H9 (cell line): ENCODE data around the gene COQ8B. TPM values are rescaled to one million over a fixed set of nuclear protein-coding genes. Genes with fewer than 3 reads are reported as not detected.

Experiments
- DNase-seq: peaks from one replicate; pipeline ENCODE4 v3.0.0-alpha.2; 2017
- H2AFZ ChIP-seq: one replicate; pipeline ENCODE4 v1.6.1; 2013; ENCODE audit warnings: mild to moderate bottlenecking, low read length, control low read depth, moderate library complexity
- H2AK5ac ChIP-seq: 2 replicates; pipeline ENCODE4 v1.6.1; 2013; ENCODE audit warnings: low read length, control low read depth, mixed read lengths; ENCODE audit not compliant: insufficient read length
- H2BK120ac ChIP-seq: one replicate; pipeline ENCODE4 v1.6.1; 2013; ENCODE audit warnings: low read depth, mild to moderate bottlenecking, low read length, control low read depth, inconsistent platforms; ENCODE audit not compliant: poor library complexity, severe bottlenecking
- H2BK12ac ChIP-seq: 2 replicates; pipeline ENCODE4 v1.6.1; 2013; ENCODE audit warnings: low read length, control low read depth, mixed read lengths, low read depth; ENCODE audit not compliant: insufficient read length
- H2BK15ac ChIP-seq: 2 replicates; pipeline ENCODE4 v1.6.1; 2013; ENCODE audit warnings: low read depth, low read length, control low read depth
- H2BK20ac ChIP-seq: one replicate; pipeline ENCODE4 v1.6.1; 2013; ENCODE audit warnings: low read depth, mild to moderate bottlenecking, low read length, control low read depth, inconsistent platforms; ENCODE audit not compliant: poor library complexity, severe bottlenecking
- H2BK5ac ChIP-seq: 2 replicates; pipeline ENCODE4 v1.6.1; 2013; ENCODE audit warnings: low read length, control low read depth, mixed read lengths; ENCODE audit not compliant: insufficient read length
- H3K14ac ChIP-seq: 2 replicates; pipeline ENCODE4 v1.6.1; 2013; ENCODE audit warnings: low read length, control low read depth; ENCODE audit not compliant: insufficient read depth
- H3K18ac ChIP-seq: 2 replicates; pipeline ENCODE4 v1.6.1; 2013; ENCODE audit warnings: low read depth, mild to moderate bottlenecking, mixed read lengths, low read length, control low read depth; ENCODE audit not compliant: insufficient read length
- H3K23ac ChIP-seq: 2 replicates; pipeline ENCODE4 v1.6.1; 2013; ENCODE audit warnings: low read length, control low read depth, mixed read lengths, low read depth; ENCODE audit not compliant: insufficient read length
- H3K23me2 ChIP-seq: 2 replicates; pipeline ENCODE4 v1.6.1; 2013; ENCODE audit warnings: low read depth, mild to moderate bottlenecking, mixed read lengths, low read length, control low read depth; ENCODE audit not compliant: insufficient read length, poor library complexity, severe bottlenecking
- H3K27ac ChIP-seq: 2 replicates; pipeline ENCODE4 v1.5.1; 2013; ENCODE audit warnings: low read length, control low read depth, mixed read lengths, low read depth; ENCODE audit not compliant: insufficient read length
- H3K27me3 ChIP-seq: 2 replicates; pipeline ENCODE4 v1.6.1; 2013; ENCODE audit warnings: low read length, control low read depth, inconsistent platforms; ENCODE audit not compliant: insufficient read depth
- H3K4ac ChIP-seq: 2 replicates; pipeline ENCODE4 v1.6.1; 2013; ENCODE audit warnings: low read depth, mild to moderate bottlenecking, control low read depth, inconsistent platforms, low read length, moderate library complexity
- H3K4me1 ChIP-seq: 2 replicates; pipeline ENCODE4 v1.6.1; 2013; ENCODE audit warnings: low read length, control low read depth, inconsistent platforms; ENCODE audit not compliant: insufficient read depth
- H3K4me2 ChIP-seq: 2 replicates; pipeline ENCODE4 v1.6.1; 2013; ENCODE audit warnings: low read length, control low read depth, mixed read lengths; ENCODE audit not compliant: insufficient read length, insufficient read depth
- H3K56ac ChIP-seq: 2 replicates; pipeline ENCODE4 v1.6.1; 2013; ENCODE audit warnings: low read depth, mild to moderate bottlenecking, mixed read lengths, low read length, control low read depth; ENCODE audit not compliant: insufficient read length
- H3K79me1 ChIP-seq: 2 replicates; pipeline ENCODE4 v1.6.1; 2013; ENCODE audit warnings: low read depth, mild to moderate bottlenecking, moderate library complexity, low read length, control low read depth, inconsistent platforms; ENCODE audit not compliant: insufficient read depth, poor library complexity, severe bottlenecking
- H3K79me2 ChIP-seq: 2 replicates; pipeline ENCODE4 v1.6.1; 2013; ENCODE audit warnings: low read length, control low read depth, inconsistent platforms; ENCODE audit not compliant: insufficient read depth
- H3K9ac ChIP-seq: 2 replicates; pipeline ENCODE4 v1.6.1; 2013; ENCODE audit warnings: low read length, control low read depth, mixed read lengths; ENCODE audit not compliant: insufficient read length; ENCODE audit errors: extremely low read depth
- H3K9me3 ChIP-seq: one replicate; pipeline ENCODE4 v1.6.1; 2013; ENCODE audit warnings: low read depth, low read length, inconsistent platforms; ENCODE audit not compliant: control insufficient read depth
- H3T11ph ChIP-seq: one replicate; pipeline ENCODE4 v1.6.1; 2013; ENCODE audit warnings: mild to moderate bottlenecking, low read length, control low read depth, inconsistent platforms
- H4K20me1 ChIP-seq: one replicate; pipeline ENCODE4 v1.6.1; 2013; ENCODE audit not compliant: control insufficient read depth, insufficient read length, insufficient read depth
- H4K5ac ChIP-seq: 2 replicates; pipeline ENCODE4 v1.6.1; 2013; ENCODE audit warnings: low read depth, mild to moderate bottlenecking, mixed read lengths, low read length, control low read depth; ENCODE audit not compliant: insufficient read length
- H4K8ac ChIP-seq: replicated peaks from 2 replicates; pipeline ENCODE4 v1.6.1; 2013; ENCODE audit warnings: low read length, control low read depth, mixed read lengths, low read depth; ENCODE audit not compliant: insufficient read length
- H4K91ac ChIP-seq: 2 replicates; pipeline ENCODE4 v1.6.1; 2013; ENCODE audit warnings: low read depth, mild to moderate bottlenecking, moderate library complexity, mixed read lengths, low read length, control low read depth; ENCODE audit not compliant: insufficient read length
- H3K27ac Mint-ChIP-seq, 3 experiments: 2 replicates in 2 of 3; 3 replicates in 1 of 3; pipeline ENCODE4 v1.8.0; 2020 to 2021; ENCODE audit warnings: mixed read lengths in 3 of 3, mild to moderate bottlenecking in 1 of 3, moderate library complexity in 1 of 3
- H3K27me3 Mint-ChIP-seq: 2 replicates; pipeline ENCODE4 v1.8.0; 2021; ENCODE audit warnings: low read depth, mild to moderate bottlenecking, moderate library complexity, mixed read lengths
- H3K36me3 Mint-ChIP-seq, 3 experiments: 2 replicates in 2 of 3; 3 replicates in 1 of 3; pipeline ENCODE4 v1.8.0; 2020 to 2021; ENCODE audit warnings: low read depth in 3 of 3, mixed read lengths in 3 of 3; ENCODE audit not compliant: insufficient read depth in 1 of 3
- H3K4me1 Mint-ChIP-seq, 2 experiments: 2 replicates each; pipeline ENCODE4 v1.8.0; 2020; ENCODE audit warnings: mixed read lengths in 2 of 2
- H3K4me3 Mint-ChIP-seq, 2 experiments: 2 replicates in 1 of 2; 3 replicates in 1 of 2; pipeline ENCODE4 v1.8.0; 2020 to 2021; ENCODE audit warnings: mild to moderate bottlenecking in 2 of 2, mixed read lengths in 2 of 2, moderate library complexity in 1 of 2
- H3K9me3 Mint-ChIP-seq, 2 experiments: 2 replicates in 1 of 2; 3 replicates in 1 of 2; pipeline ENCODE4 v1.8.0; 2020; ENCODE audit warnings: mild to moderate bottlenecking in 2 of 2, mixed read lengths in 2 of 2, moderate library complexity in 1 of 2
- WGBS: extraction: QIAGEN DNeasy Blood & Tissue Kit; methylation state at CpG from one replicate; pipeline ENCODE4 v1.1.7; 2013; ENCODE audit warnings: missing lambda C conversion rate, low lambda C conversion rate, mixed read lengths; ENCODE audit not compliant: insufficient read length; ENCODE audit errors: extremely low coverage; 5-methylcytosine and 5-hydroxymethylcytosine counted together
- total RNA-seq: library from RNA; stranded (reverse); gene quantifications from 2 replicates; pipeline ENCODE4 v1.2.1, GENCODE V29; 2021
- TF ChIP-seq, protein P1 (sequence below): fragments of 200-600 bp; sonication (generic); conservative IDR thresholded peaks from 3 replicates; pipeline ENCODE4 v1.8.0; 2021; ENCODE audit warnings: antibody characterized with exemption, mild to moderate bottlenecking

The COQ8B gene
- total RNA-seq, 1 experiment from 2014 or later, result 40.5 TPM

DNA sequence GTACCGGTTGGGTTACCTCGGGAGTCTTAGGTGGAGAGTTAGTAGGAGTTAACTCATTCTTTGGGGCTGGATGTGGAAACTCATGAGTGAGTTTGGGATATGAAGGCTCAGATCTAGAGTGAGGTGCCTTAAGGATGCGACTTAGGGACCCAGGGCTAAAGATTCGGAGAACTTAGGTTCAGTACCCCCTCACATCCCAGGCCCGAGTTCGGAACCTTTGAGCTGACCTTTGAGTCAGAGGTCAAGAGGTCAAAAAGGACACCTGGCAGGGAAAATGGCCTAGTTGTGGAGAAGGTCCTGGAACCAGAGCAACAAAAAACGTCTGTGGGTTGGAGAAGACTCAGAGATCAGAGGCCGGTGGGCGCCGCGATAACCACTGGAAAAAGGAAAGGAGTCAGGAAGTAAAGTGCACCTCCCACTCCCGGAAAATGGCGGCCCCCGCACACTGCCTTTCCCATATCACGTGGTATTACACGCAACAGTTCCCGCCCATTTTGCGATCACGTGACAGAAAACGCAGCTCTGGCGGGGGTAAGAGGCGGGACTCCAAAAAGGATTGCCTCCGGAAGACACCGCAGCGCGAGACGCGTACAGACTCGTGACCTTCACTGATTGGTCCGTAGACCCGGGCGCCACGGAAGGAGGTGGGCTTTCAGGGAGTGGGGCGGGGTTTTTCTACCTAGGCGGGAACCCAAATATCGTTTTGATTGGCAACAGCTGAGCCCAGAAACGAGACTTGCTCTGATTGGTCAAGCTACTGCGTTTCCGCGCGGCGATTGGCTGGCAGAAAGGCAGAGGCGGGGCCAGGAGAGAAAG, 33.6 kb upstream of the COQ8B start, which contains the start of gene ACTMAP:
Gene ACTMAP (minus strand): TSS at position 420 of the 816 bp plus-strand sequence. CDS start 674 bp downstream, outside the sequence.
- peak within 1 kb of the TSS; percentile 78 for H4K8ac ChIP-seq
- no peaks in the 10 kb centered on the region for H4K20me1 ChIP-seq
- Mint-ChIP-seq H3K9me3 (peaks cover 0 to 3% of the 10 kb centered on the region in 2 experiments; a peak in 1 of 5 replicates), H3K27me3 (no peaks in the 10 kb centered on the region; the same call in none of the 2 replicates), H3K27ac (peak within 1 kb of the TSS; percentile 99), H3K36me3 (peaks cover 31 to 40% (median 32%) of the 10 kb centered on the region in 3 experiments), H3K4me3 (peak within 1 kb of the TSS; percentile 95 to 98), H3K4me1 (peaks cover 29 to 39% of the 10 kb centered on the region in 2 experiments)
- H3K9me3 ChIP-seq, result no peaks in the 10 kb centered on the region
- H3K4me1 ChIP-seq, result peaks cover 2% of the 10 kb centered on the region; the same call in 1 of the 2 replicates
- no peak within 1 kb of the TSS for H2AFZ ChIP-seq
- no peak within 1 kb of the TSS for H2AK5ac ChIP-seq
- peaks cover 9% of the 10 kb centered on the region for H3K23me2 ChIP-seq
- WGBS, result no CpG with 5 or more reads among the region's 43 CpGs
- H3K79me1 ChIP-seq, result no peaks in the 10 kb centered on the region
- no peaks in the 10 kb centered on the region for H3K27me3 ChIP-seq
- H2BK120ac ChIP-seq, result peak within 1 kb of the TSS; percentile 98
- H3K9ac ChIP-seq, result peak within 1 kb of the TSS; percentile 99
- no peak within 1 kb of the TSS for H2BK15ac ChIP-seq
- no peak within 1 kb of the TSS for H2BK20ac ChIP-seq
- peak within 1 kb of the TSS; percentile 82 for H4K91ac ChIP-seq
- H3K18ac ChIP-seq, result peak within 1 kb of the TSS; percentile 100
- H3T11ph ChIP-seq, result peak within 1 kb of the TSS; percentile 86
- peak within 1 kb of the TSS; percentile 71 for H3K4ac ChIP-seq
- peak within 1 kb of the TSS; percentile 95 for H3K56ac ChIP-seq
- TF ChIP-seq, protein P1, sequence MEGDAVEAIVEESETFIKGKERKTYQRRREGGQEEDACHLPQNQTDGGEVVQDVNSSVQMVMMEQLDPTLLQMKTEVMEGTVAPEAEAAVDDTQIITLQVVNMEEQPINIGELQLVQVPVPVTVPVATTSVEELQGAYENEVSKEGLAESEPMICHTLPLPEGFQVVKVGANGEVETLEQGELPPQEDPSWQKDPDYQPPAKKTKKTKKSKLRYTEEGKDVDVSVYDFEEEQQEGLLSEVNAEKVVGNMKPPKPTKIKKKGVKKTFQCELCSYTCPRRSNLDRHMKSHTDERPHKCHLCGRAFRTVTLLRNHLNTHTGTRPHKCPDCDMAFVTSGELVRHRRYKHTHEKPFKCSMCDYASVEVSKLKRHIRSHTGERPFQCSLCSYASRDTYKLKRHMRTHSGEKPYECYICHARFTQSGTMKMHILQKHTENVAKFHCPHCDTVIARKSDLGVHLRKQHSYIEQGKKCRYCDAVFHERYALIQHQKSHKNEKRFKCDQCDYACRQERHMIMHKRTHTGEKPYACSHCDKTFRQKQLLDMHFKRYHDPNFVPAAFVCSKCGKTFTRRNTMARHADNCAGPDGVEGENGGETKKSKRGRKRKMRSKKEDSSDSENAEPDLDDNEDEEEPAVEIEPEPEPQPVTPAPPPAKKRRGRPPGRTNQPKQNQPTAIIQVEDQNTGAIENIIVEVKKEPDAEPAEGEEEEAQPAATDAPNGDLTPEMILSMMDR, result no peak
- H3K23ac ChIP-seq, result no peak within 1 kb of the TSS
- peak within 1 kb of the TSS; percentile 100 for H3K14ac ChIP-seq
- H2BK12ac ChIP-seq, result peak within 1 kb of the TSS; percentile 77
- peak within 1 kb of the TSS; percentile 71 for H2BK5ac ChIP-seq
- peak within 1 kb of the TSS; percentile 85 for H3K4me2 ChIP-seq
- H3K27ac ChIP-seq, result peak within 1 kb of the TSS; percentile 93
- peak within 1 kb of the TSS; percentile 94 for H4K5ac ChIP-seq
- peaks cover 28% of the 10 kb centered on the region; the same call in 1 of the 2 replicates for H3K79me2 ChIP-seq
- DNase-seq, result peak; percentile 100
